Limb (tissue), 2 donors: ENCODE data around the gene COL18A1.
A peak's percentile ranks its signal among the peaks of the same experiment; 100 is the strongest.

ENCODE experiments used
- DNase-seq, 2 donors: peaks; one replicate each; pipeline ENCODE4 v3.0.0-alpha.2; 2016; ENCODE audit errors: extremely low spot score in 2 of 2

The COL18A1 gene

DNA sequence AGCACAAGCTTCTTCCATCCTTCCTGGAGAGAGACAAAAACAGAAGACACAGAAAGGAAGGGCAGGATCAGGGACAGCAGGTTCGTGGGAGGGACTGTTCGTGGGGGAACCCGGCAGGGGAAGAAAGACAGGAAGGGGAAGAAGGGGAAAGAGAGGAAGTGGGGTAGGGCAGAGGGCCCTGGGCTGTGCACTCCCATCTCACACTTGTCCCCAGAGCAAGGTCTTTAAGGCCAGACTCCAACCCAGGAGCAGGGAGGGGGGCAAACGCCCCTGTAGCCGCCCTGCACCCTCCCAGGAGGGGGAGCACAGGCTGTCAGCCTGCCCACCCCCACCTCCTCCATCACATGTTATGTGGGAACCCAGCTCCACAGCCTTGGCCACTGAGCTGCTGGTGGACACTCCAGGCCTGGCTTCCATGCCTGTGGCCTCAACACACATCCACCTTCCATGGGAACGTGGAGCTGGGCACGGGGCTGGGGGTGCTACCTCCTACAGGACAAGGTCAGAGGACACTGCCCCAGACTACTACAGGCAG, 127.9 kb downstream of the COL18A1 start:
- no peak for DNase-seq

DNA sequence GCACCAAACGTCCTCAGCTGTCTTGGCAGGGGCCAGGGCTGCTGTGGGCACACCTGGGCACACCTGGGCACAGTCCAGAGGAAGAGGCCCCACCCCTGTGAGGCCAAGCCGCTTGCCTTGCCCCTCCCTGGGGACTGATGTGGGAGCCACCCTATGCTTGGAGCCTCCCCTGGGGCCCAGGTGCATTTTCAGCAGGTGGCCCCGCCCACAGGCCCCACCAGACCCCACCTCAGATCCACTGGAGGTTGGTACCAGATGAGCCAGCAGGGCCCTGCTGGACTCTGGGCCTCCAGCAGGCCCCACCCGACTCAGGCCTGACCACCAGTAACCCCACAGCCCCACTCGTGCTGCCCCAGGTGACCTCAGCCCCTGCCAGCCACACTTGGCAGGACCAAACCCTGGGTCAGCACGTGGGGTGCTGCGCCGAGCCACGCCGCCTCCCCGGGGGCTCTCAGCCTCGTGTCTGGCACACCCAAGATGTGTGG, 128.4 kb downstream of the COL18A1 start:
- peak in 1 of 2 donors; percentile 33 for DNase-seq

GRCh38 chr21:45533846-45534635, 129.1 kb downstream of the COL18A1 start:
- peak in 1 of 2 donors; percentile 36 for DNase-seq

- DNase-seq = peak; percentile 50 to 86
Observed at GRCh38 chr21:45534636-45535331, 129.8 kb downstream of the COL18A1 start.

DNA sequence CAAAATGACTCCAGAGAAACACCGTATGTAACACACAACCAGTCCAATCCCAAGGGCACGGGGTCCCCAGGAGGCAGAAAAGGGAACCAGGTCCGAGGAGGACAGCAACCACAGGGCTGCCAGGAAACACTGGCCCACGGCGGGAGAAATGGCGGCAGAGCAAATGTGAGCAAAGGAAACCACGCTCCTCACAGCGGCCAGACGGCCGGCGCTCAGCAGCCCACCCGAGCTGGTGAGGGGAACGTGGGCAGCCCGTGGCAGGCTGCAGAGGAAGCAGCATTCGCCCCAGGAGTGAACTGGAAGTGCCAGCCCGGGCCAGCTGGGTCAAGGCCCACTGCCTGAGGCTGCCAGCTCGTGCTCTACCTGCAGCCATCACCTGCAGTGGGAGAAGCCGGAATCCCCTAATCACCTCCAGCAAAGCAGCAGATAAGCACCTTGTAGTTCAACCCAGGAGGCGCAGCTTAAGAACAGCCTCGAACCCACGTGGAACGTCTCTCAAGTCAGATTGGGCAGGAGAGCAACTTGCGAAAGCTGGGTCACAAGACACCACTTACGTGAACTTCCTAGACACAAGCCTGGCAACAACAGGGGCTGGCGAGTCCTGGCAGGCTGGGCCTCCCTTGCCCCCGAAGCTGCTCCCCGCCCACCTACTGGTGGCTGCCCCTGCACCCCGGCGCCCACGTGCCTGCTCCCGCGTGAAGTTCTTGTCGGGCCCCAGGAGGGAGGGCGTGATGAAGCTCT, 130.5 kb downstream of the COL18A1 start:
- peak in 1 of 2 donors; percentile 32 for DNase-seq

- DNase-seq = peak in 1 of 2 donors; percentile 27
Observed at GRCh38 chr21:45536301-45537081, 131.5 kb downstream of the COL18A1 start.

DNA sequence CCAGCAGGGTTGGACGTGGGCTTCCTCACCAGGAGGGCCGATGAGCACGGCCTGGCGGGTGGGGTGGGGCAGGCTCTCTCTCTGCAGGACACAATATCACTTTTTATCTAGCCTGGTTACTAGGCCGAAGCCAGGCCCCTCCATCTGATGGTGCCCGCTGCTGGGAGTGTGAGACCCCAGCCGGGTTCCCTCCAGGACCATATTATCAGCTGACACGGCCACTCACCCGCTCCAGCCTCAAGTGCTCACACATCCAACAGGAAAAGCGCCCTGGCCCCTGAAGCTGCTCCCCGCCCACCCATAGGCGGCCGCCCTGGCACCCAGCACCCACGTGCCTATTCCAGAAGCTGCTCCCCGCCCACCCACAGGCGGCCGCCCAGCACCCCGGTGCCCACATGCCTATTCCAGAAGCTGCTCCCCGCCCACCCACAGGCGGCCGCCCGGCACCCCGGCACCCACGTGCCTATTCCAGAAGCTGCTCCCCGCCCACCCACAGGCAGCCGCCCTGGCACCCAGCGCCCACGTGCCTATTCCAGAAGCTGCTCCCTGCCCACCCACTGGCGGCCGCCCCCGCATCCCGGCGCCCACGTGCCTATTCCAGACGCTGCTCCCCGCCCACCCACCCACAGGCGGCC, 132.3 kb downstream of the COL18A1 start:
- peak in 1 of 2 donors; percentile 24 for DNase-seq

DNA sequence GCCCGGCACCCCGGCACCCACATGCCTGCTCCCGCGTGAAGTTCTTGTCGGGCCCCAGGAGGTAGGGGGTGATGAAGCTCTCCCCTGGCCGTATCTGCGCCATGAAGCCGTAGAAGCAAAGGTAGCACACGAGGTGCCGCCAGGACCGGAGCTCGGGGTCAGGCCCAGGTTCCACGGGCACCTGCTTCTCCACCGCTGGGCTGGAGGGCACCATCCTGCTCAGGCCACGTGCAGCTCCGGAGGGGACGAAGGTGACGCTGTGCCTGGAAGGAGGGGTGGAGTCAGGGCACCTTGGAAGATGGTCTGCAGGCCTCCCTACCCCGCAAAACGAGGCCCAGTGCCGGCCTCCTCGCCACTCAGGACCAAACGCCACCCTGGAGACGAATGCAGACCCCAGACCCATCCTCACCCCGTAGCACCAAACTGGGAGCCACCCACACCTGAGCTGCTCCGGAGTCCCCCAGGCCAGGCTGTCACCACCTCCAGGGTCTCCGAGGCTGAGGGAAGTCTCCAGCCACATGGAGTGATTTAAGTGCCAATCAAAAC, 132.9 kb downstream of the COL18A1 start:
- DNase-seq = peak in 1 of 2 donors; percentile 33

GRCh38 chr21:45538381-45539045, 133.5 kb downstream of the COL18A1 start:
- peak in 1 of 2 donors; percentile 13 for DNase-seq

- DNase-seq = peak in 1 of 2 donors; percentile 23
Observed at GRCh38 chr21:45539046-45539795, 134.3 kb downstream of the COL18A1 start.

- DNase-seq = peak in 1 of 2 donors; percentile 25
Observed at GRCh38 chr21:45539796-45540600, 135.0 kb downstream of the COL18A1 start.

DNA sequence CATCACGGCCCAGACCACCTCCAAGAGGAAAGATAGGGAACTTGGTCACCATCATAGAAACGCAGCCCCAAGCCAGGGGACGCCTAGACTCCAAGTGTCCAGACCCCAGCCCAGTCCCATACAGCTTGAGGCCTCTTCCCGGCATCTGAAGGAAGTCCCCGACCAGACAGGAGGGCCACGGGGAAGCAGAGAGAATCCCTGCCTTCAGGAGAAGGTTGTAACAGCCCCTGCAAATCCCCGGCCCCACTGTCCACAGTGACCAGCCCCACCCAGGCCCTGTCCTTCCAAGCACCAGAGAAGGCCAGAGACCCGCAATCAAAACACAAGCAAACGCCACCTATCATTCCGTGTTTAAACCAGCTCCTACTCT, 135.6 kb downstream of the COL18A1 start:
- DNase-seq = peak in 1 of 2 donors; percentile 20

DNA sequence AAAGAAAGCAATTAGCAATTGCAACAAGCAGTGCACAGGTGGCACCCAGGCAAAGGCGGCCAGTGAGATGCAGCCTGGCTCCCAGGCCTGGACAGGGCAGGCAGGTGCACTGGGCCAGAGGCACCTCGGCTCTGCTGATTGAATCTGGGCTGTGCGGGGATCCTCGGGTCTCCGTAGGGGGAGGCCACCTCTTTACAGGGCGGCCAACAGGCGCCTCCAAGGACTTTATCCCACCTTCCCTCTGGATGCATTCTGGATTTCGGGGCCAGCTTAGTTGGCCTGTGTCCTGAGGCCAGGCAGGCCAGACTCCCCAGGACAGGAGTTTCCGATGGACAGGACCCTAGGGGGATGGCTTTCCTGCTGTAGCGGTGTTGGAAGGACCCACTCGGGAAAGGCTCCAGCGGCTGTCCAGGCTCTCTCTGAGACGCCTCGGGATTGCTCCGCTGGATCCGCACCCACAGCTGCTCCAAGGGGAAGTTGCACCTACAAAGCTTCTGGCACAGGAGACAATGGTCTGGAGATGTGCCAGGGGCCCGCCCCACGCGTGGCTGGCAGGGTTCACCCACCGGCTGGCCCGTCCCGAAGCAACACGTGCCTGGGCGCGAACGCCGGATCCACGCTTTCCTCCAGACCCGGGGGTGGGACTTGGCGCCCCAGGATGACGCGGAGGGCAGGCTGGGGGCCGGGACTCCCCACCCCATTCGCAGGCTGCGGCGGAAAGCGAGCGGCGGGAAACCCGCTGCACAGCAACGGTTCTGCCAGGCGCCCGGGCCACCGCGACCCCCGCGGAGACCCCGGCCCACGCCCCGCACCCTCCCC, 136.5 kb downstream of the COL18A1 start:
- peak; percentile 33 to 71 for DNase-seq

DNA sequence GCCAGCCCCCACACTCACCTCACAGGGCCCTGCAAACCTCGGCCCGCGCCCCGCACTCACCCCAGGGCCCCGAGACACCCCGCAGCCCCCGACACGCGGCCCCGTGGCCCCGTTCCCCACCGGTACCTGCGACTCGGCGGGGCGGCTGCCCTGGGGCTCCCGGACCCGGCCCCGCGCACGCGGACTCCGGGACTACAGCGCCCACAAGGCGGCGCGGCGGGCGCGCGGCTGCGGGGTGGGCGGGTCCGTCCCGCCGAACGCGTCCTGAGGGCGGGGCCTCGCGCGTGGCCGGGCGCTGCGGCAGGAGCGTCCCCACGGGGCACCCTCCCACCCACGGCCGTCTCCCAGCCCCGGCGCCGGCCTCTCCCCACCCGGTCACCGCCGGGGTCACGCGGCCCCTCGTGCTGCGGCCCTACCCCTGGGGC, 137.3 kb downstream of the COL18A1 start, which contains the start of gene SLC19A1:
SLC19A1 (minus strand) TSS at position 199 of the 425 bp plus-strand sequence. CDS start 4,481 bp downstream, outside the sequence.
- peak; percentile 52 to 87 for DNase-seq

GRCh38 chr21:45542667-45543370, 137.9 kb downstream of the COL18A1 start:
- no peak for DNase-seq

DNA sequence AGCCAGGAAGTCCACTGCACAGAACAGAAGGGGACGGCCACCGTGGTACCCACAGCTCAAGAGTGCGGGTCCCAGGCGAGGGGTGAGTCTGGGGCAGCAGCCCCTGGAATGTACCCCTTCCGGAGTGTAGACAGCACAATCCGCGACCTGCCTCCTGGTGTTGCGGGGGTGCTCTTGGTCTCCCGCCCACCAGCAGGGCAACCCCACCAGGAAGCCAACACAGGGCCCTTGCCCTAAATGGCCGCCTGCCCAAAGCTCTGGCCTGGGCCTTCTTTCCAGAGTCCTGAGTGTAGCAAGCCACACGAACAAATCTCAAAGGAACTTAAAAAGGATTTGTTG, 138.4 kb downstream of the COL18A1 start:
- no peak for DNase-seq
